Astrocyte (in vitro differentiated cells and primary cell): Measurements from ENCODE around the gene TMEM79.

Source experiments
- CTCF ChIP-seq: IDR thresholded peaks from 2 replicates; pipeline ENCODE4 v1.5.1; 2011; ENCODE audit warnings: low read depth, mild to moderate bottlenecking, inconsistent platforms, low read length, moderate library complexity; ENCODE audit not compliant: insufficient read depth
- EZH2 ChIP-seq: IDR thresholded peaks from 2 replicates; pipeline ENCODE4 v1.6.1; 2012; ENCODE audit warnings: mild to moderate bottlenecking, low read length, inconsistent platforms; ENCODE audit not compliant: insufficient read depth

DNA sequence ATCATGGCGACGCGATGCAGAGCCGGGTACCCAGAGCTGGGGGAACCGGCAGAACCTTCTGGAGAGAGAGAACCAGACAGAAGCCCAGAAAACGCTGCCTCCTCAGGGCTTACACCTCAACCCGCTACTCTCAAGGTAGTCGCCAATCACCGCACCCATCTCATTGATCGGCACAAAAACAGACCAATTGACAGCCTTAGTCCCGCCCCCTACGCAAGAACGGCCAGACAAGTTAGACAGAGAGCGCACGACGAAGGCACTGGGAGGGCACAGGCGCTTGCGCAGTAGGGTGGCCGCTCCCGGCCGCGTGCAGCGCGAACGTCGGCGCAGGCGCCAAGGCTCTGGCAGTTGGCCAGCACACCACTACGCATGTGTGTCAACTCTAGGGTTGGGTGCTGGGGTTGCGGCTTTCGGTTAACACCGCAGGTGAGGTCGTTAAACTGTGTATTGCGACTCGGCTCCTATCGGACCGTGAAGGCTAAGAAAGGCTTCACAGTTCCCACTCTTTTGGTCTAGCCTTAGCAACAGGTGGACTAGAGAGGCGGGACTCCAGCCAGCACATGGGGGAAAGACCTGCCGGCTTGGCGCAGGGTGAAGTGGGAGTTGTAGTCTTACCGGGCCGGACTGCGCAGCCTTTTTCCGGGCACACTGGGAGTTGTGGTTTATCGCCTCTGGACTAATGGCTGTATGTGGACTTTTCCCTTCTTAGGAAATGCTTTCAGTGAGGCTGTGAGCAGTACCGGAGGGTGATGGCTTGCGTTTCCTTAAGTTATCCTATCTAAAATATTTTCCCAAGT is 54.3 kb downstream of the TMEM79 start, which contains the start of the genes CCT3 and TSACC:
- TF ChIP-seq EZH2 (no peak), CTCF (no peak)
